ENCODE results near the gene CATSPERD. TPM values are rescaled to one million over a fixed set of nuclear protein-coding genes. Genes with fewer than 3 reads are reported as not detected.

Gene CATSPERD
- total RNA-seq, 1 experiment from 2014 or later: 0.50 TPM

DNA sequence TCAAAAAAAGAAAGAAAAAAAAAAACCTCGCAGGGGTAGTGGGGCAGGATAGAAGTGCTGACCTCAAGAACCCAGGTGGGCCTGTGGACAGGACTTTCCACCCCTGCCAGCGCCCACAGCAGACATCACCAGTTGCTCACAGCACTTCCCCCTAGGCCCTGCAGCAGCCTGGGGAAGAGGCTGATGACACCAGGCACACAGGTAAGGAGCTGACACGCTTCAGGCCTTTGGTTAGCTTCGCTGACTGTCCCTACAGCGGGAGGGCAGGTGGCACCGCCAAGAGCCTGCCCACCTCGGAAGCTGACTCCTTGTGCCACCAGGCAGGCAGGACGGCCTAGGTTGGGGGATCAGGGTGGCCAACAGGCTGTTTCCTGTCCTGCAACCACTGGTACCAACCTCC is 9.4 kb upstream of the CATSPERD start:
- ATAC-seq: no peak
- POLR2A ChIA-PET: no interaction called here
- CTCF ChIA-PET: interaction anchor here (1.8 to 2.8 kb wide), 2 partner anchors 10 to 22 kb away, joined by 5 to 12 read pairs; partner anchors contain the start of genes CATSPERD and RPL36

DNA sequence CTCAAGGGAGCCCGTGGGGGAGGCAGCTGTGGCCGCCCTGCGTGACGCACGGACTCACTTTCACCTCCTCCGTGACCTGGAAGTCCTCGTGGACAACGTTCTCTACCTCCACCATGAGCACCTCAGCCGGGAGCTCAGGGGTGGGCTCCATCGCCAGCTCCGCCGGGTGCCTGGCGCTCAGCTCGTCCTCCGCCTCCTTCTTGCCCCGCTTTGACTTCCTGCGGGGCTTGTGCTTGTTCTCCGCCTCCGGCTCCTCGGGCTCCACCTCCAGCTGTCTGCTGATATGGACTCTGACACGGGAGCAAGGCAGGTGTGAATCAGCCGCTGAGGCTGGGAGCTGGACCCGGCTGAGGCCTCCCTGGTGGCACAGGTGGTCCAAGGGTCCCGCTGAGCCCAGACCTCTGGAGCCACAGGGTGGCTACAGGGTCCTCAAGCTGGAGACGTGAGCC is 8.7 kb upstream of the CATSPERD start:
- no peak for ATAC-seq
- peaks cover 45% of the 10 kb centered on the region for H3K36me3 Mint-ChIP-seq
- H3K4me3 Mint-ChIP-seq: no peak overlapping the region
- CTCF ChIA-PET: interaction anchor here (1.8 to 2.8 kb wide), 2 partner anchors 9 to 22 kb away, joined by 5 to 12 read pairs; partner anchors contain the start of genes CATSPERD and RPL36
- H3K9me3 Mint-ChIP-seq: no peaks in the 10 kb centered on the region
- DNase-seq (ENCODE audit: low spot score): no peak
- POLR2A ChIA-PET: interaction anchor here (0.5 kb wide), 1 partner anchor 61 kb away, joined by 3 read pairs; no protein-coding TSS in a partner anchor
- H3K4me1 Mint-ChIP-seq: no peaks in the 10 kb centered on the region
- no peak overlapping the region for H3K27ac Mint-ChIP-seq
- TF ChIP-seq ATF1 (CRISPR knock-in tag; IDR thresholded peaks at IDR 0.05) (no peak), JAZF1 (CRISPR knock-in tag; IDR thresholded peaks at IDR 0.05) (no peak), E2F1 (CRISPR knock-in tag; IDR thresholded peaks at IDR 0.05) (no peak), JUN (CRISPR knock-in tag; IDR thresholded peaks at IDR 0.05) (no peak), CBFB (CRISPR knock-in tag; IDR thresholded peaks at IDR 0.05; ENCODE audit: low read depth) (no peak), ELF4 (CRISPR knock-in tag; IDR thresholded peaks at IDR 0.05; ENCODE audit: low read depth) (no peak), MXD4 (CRISPR knock-in tag; IDR thresholded peaks at IDR 0.05; ENCODE audit: borderline replicate concordance) (no peak), ZNF121 (CRISPR knock-in tag; IDR thresholded peaks at IDR 0.05) (no peak), ZNF232 (CRISPR knock-in tag; IDR thresholded peaks at IDR 0.05) (no peak), ESRRA (CRISPR knock-in tag; IDR thresholded peaks at IDR 0.05; ENCODE audit: borderline replicate concordance) (no peak), FOXK1 (CRISPR knock-in tag; IDR thresholded peaks at IDR 0.05) (no peak), IRF2 (CRISPR knock-in tag; IDR thresholded peaks at IDR 0.05; ENCODE audit: borderline replicate concordance, low read depth) (no peak)
- H3K27me3 Mint-ChIP-seq (ENCODE audit: low read depth): no peaks in the 10 kb centered on the region

More for the DNA sequence above, 9.4 kb upstream of the CATSPERD start:
- H3K9me3 Mint-ChIP-seq: no peaks in the 10 kb centered on the region
- H3K4me3 Mint-ChIP-seq: no peak overlapping the region
- TF ChIP-seq, protein P1, sequence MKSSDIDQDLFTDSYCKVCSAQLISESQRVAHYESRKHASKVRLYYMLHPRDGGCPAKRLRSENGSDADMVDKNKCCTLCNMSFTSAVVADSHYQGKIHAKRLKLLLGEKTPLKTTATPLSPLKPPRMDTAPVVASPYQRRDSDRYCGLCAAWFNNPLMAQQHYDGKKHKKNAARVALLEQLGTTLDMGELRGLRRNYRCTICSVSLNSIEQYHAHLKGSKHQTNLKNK (CRISPR knock-in tag; IDR thresholded peaks at IDR 0.05): no peak
- TF ChIP-seq, protein P2, sequence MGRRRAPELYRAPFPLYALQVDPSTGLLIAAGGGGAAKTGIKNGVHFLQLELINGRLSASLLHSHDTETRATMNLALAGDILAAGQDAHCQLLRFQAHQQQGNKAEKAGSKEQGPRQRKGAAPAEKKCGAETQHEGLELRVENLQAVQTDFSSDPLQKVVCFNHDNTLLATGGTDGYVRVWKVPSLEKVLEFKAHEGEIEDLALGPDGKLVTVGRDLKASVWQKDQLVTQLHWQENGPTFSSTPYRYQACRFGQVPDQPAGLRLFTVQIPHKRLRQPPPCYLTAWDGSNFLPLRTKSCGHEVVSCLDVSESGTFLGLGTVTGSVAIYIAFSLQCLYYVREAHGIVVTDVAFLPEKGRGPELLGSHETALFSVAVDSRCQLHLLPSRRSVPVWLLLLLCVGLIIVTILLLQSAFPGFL (CRISPR knock-in tag; IDR thresholded peaks at IDR 0.05; ENCODE audit: borderline replicate concordance): no peak
- no peaks in the 10 kb centered on the region for H3K4me1 Mint-ChIP-seq
- H3K27ac Mint-ChIP-seq: no peak overlapping the region
- peaks cover 50% of the 10 kb centered on the region for H3K36me3 Mint-ChIP-seq
- no peak for DNase-seq (ENCODE audit: low spot score)
- H3K27me3 Mint-ChIP-seq (ENCODE audit: low read depth): no peaks in the 10 kb centered on the region

DNA sequence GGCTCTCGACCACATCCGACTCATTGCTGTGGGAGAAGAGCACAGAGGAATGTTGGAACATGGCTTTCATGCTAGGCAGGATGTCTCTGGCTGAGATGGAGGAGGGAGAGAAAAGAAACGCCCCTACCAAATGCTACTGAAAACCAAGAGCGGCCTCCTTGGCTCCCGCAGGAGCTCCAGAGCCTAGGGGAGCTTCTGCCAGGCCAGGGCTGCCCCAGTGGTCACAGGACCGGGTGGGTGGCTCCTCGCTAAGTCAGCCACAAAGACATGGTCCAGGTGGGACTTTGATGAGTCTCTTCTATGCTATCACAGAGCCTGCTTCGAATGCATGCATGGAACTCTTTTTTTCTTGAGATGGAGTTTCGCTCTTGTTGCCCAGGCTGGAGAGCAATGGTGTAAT is 7.2 kb upstream of the CATSPERD start:
- DNase-seq (ENCODE audit: low spot score) (no peak), ATAC-seq (no peak)
- CTCF ChIA-PET: interaction anchor here (2.1 to 2.8 kb wide), 2 partner anchors 24 to 91 kb away, joined by 5 to 12 read pairs; partner anchors contain the start of gene RPL36
- Mint-ChIP-seq H3K27me3 (ENCODE audit: low read depth) (no peaks in the 10 kb centered on the region), H3K9me3 (no peaks in the 10 kb centered on the region), H3K4me1 (peaks cover 8% of the 10 kb centered on the region), H3K4me3 (no peak overlapping the region), H3K36me3 (peaks cover 46% of the 10 kb centered on the region), H3K27ac (no peak overlapping the region)
- POLR2A ChIA-PET: interaction anchor here (0.5 to 1.3 kb wide), 2 partner anchors 22 to 47 kb away, joined by 3 to 6 read pairs; no protein-coding TSS in a partner anchor
- TF ChIP-seq ZNF532 (CRISPR knock-in tag; IDR thresholded peaks at IDR 0.05; ENCODE audit: borderline replicate concordance): no peak
